GM12875 (cell line): ENCODE data around the gene CRACR2A.

Experiments used
- H3K4me3 ChIP-seq: one replicate; pipeline ENCODE4 v1.5.1; 2011; ENCODE audit warnings: low read depth, low read length, control low read depth
- CTCF ChIP-seq: IDR thresholded peaks from 2 replicates; pipeline ENCODE4 v1.5.1; 2011; ENCODE audit warnings: low read depth, mild to moderate bottlenecking, control low read depth, inconsistent platforms, low read length, moderate library complexity, borderline replicate concordance; ENCODE audit not compliant: insufficient read depth

CRACR2A gene

GRCh38 chr12:3662521-3662921 is 90.4 kb downstream of the CRACR2A start:
- TF ChIP-seq CTCF, result no peak

GRCh38 chr12:3661028-3661427 is 91.9 kb downstream of the CRACR2A start:
- no peak overlapping the region for H3K4me3 ChIP-seq
- TF ChIP-seq CTCF, result no peak

More at GRCh38 chr12:3662521-3662921, 90.4 kb downstream of the CRACR2A start:
- H3K4me3 ChIP-seq, result no peak overlapping the region

- peak; percentile 56; the same call in 1 of the 2 replicates for TF ChIP-seq CTCF
- no peak overlapping the region for H3K4me3 ChIP-seq
Measured at GRCh38 chr12:3658327-3659163, 94.4 kb downstream of the CRACR2A start.

GRCh38 chr12:3656946-3657622 is 95.8 kb downstream of the CRACR2A start:
- TF ChIP-seq CTCF, result no peak
- H3K4me3 ChIP-seq, result no peak overlapping the region

- TF ChIP-seq CTCF, result peak; percentile 43; the same call in 1 of the 2 replicates
- H3K4me3 ChIP-seq, result no peak overlapping the region
Measured at GRCh38 chr12:3655328-3655900, 97.5 kb downstream of the CRACR2A start.

GRCh38 chr12:3651585-3652424 is 101.1 kb downstream of the CRACR2A start:
- H3K4me3 ChIP-seq, result no peak overlapping the region
- no peak for TF ChIP-seq CTCF
